Ovary (tissue), 3 donors: ENCODE measurements around the gene CD300LF.

Source experiments
- CTCF ChIP-seq, 3 donors: fragments of 450-650 bp in 2 of 3; fragments of 200-600 bp in 1 of 3; IDR thresholded peaks; one replicate each; pipeline versions ENCODE4 v1.5.1 to v1.8.0; 2016 to 2022; ENCODE audit warnings: antibody characterized with exemption in 3 of 3, mild to moderate bottlenecking in 1 of 3
- POLR2A ChIP-seq: fragments of 450-650 bp; IDR thresholded peaks from one replicate; pipeline ENCODE4 v1.6.1; 2017; ENCODE audit warnings: antibody characterized with exemption, mild to moderate bottlenecking, moderate library complexity
- donor health status: DM: no; HTN: no; CAD: no.

- TF ChIP-seq CTCF (IDR thresholded peaks at IDR 0.05): no peak
- no peak for TF ChIP-seq POLR2A
These were observed 11.2 kb upstream of the CD300LF start for GRCh38 chr17:74723891-74724290.
